ENCODE results near the gene CBL.

The CBL gene

DNA sequence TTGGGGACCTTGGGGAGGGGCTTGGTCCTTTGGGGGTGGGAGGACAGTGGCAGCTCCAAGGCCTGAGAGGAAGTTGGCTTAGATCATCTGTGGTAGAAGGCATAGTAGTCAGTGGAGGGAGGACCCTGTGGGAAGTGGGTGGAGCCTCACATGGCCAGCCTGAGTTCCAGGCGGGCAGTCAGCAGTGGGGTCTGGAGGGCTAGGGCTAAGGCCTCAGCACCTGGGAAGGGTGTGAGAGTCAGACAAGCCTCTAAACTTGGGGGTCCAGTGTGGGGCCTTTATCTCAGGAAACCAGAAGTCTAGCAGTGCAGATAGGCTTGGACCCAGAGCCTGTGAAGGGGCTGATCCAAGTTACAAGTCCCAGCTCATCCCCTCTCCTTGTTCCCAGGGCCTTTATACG, 33.6 kb upstream of the CBL start:
- POLR2A ChIA-PET = interaction anchor here (0.5 kb wide), 1 partner anchor 70 kb away, joined by 8 read pairs; no protein-coding TSS in a partner anchor

DNA sequence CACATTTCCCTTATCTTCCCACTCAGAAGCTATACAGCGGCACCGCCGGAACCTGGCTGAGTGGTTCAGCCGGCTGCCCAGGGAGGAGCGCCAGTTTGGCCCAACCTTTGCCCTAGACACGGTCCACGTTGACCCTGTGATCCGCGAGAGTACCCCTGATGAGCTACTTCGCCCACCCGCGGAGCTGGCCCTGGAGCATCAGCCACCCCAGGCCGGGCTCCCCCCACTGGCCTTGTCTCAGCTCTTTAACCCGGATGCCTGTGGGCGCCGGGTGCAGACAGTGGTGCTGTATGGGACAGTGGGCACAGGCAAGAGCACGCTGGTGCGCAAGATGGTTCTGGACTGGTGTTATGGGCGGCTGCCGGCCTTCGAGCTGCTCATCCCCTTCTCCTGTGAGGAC, 32.7 kb upstream of the CBL start:
- ChIA-PET POLR2A (interaction anchor here (1.3 kb wide), 1 partner anchor 10 kb away, joined by 3 read pairs; no protein-coding TSS in a partner anchor), CTCF (interaction anchor here (1.0 kb wide), 1 partner anchor 23 kb away, joined by 3 read pairs; no protein-coding TSS in a partner anchor)

More for the DNA sequence above, 33.6 kb upstream of the CBL start:
- TF ChIP-seq ZNF501 (tag by site-specific recombination; IDR thresholded peaks at IDR 0.05) (no peak), SP2 (tag by site-specific recombination; IDR thresholded peaks at IDR 0.05) (peak; percentile 50; the same call in 1 of the 2 replicates), ZNF366 (tag by site-specific recombination; conservative IDR thresholded peaks at IDR 0.05) (no peak), ZNF132 (tag by site-specific recombination; IDR thresholded peaks at IDR 0.05; ENCODE audit: borderline replicate concordance) (no peak), GLIS2 (tag by site-specific recombination; IDR thresholded peaks at IDR 0.05) (0 out of 2 replicates have a peak, but pooled peaks have one; percentile 41), ZNF837 (tag by site-specific recombination; IDR thresholded peaks at IDR 0.05) (no peak), ZNF138 (tag by site-specific recombination; IDR thresholded peaks at IDR 0.05; ENCODE audit: borderline replicate concordance) (no peak)
- TF ChIP-seq, protein P1, sequence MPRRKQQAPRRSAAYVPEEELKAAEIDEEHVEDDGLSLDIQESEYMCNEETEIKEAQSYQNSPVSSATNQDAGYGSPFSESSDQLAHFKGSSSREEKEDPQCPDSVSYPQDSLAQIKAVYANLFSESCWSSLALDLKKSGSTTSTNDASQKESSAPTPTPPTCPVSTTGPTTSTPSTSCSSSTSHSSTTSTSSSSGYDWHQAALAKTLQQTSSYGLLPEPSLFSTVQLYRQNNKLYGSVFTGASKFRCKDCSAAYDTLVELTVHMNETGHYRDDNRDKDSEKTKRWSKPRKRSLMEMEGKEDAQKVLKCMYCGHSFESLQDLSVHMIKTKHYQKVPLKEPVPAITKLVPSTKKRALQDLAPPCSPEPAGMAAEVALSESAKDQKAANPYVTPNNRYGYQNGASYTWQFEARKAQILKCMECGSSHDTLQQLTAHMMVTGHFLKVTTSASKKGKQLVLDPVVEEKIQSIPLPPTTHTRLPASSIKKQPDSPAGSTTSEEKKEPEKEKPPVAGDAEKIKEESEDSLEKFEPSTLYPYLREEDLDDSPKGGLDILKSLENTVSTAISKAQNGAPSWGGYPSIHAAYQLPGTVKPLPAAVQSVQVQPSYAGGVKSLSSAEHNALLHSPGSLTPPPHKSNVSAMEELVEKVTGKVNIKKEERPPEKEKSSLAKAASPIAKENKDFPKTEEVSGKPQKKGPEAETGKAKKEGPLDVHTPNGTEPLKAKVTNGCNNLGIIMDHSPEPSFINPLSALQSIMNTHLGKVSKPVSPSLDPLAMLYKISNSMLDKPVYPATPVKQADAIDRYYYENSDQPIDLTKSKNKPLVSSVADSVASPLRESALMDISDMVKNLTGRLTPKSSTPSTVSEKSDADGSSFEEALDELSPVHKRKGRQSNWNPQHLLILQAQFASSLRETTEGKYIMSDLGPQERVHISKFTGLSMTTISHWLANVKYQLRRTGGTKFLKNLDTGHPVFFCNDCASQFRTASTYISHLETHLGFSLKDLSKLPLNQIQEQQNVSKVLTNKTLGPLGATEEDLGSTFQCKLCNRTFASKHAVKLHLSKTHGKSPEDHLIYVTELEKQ (tag by site-specific recombination; IDR thresholded peaks at IDR 0.05; ENCODE audit: borderline replicate concordance) = no peak
- TF ChIP-seq, protein P2, sequence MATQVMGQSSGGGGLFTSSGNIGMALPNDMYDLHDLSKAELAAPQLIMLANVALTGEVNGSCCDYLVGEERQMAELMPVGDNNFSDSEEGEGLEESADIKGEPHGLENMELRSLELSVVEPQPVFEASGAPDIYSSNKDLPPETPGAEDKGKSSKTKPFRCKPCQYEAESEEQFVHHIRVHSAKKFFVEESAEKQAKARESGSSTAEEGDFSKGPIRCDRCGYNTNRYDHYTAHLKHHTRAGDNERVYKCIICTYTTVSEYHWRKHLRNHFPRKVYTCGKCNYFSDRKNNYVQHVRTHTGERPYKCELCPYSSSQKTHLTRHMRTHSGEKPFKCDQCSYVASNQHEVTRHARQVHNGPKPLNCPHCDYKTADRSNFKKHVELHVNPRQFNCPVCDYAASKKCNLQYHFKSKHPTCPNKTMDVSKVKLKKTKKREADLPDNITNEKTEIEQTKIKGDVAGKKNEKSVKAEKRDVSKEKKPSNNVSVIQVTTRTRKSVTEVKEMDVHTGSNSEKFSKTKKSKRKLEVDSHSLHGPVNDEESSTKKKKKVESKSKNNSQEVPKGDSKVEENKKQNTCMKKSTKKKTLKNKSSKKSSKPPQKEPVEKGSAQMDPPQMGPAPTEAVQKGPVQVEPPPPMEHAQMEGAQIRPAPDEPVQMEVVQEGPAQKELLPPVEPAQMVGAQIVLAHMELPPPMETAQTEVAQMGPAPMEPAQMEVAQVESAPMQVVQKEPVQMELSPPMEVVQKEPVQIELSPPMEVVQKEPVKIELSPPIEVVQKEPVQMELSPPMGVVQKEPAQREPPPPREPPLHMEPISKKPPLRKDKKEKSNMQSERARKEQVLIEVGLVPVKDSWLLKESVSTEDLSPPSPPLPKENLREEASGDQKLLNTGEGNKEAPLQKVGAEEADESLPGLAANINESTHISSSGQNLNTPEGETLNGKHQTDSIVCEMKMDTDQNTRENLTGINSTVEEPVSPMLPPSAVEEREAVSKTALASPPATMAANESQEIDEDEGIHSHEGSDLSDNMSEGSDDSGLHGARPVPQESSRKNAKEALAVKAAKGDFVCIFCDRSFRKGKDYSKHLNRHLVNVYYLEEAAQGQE (tag by site-specific recombination; IDR thresholded peaks at IDR 0.05) = no peak
- no peak overlapping the region for H3K4me3 ChIP-seq (ENCODE audit: low read depth, low read length)
- H3K4me1 ChIP-seq (ENCODE audit: control insufficient read depth, insufficient read depth, low read length) = no peaks in the 10 kb centered on the region
- CTCF ChIA-PET = interaction anchor here (1.9 kb wide), 1 partner anchor 21 kb away, joined by 4 read pairs; no protein-coding TSS in a partner anchor
- H3K27ac ChIP-seq (ENCODE audit: extremely low read depth, low read depth, low read length) = no peak overlapping the region
- peaks cover 0 to 32% of the 10 kb centered on the region in 2 experiments; a peak in 2 of 3 replicates for H3K36me3 ChIP-seq (ENCODE audit: control insufficient read depth in 2 of 2, insufficient read depth in 1 of 2, low read length in 2 of 2)
- H3K9me3 ChIP-seq (ENCODE audit: control insufficient read depth, insufficient read depth, low read depth, low read length) = no peaks in the 10 kb centered on the region

More for the DNA sequence above, 32.7 kb upstream of the CBL start:
- TF ChIP-seq ZNF529 (tag by site-specific recombination; IDR thresholded peaks at IDR 0.05; ENCODE audit: insufficient replicate concordance) (no peak), ZNF843 (tag by site-specific recombination; IDR thresholded peaks at IDR 0.05) (no peak), ZNF112 (tag by site-specific recombination; IDR thresholded peaks at IDR 0.05) (no peak), ZNF335 (tag by site-specific recombination; conservative IDR thresholded peaks at IDR 0.05) (no peak), ZNF670 (tag by site-specific recombination; IDR thresholded peaks at IDR 0.05; ENCODE audit: low read depth) (no peak), ZNF133 (tag by site-specific recombination; IDR thresholded peaks at IDR 0.05) (no peak), KLF16 (tag by site-specific recombination; IDR thresholded peaks at IDR 0.05) (no peak), ZNF777 (tag by site-specific recombination; IDR thresholded peaks at IDR 0.05; ENCODE audit: borderline replicate concordance) (no peak), ZBTB7A (tag by site-specific recombination; IDR thresholded peaks at IDR 0.05; ENCODE audit: low read depth) (no peak), ZNF626 (tag by site-specific recombination; IDR thresholded peaks at IDR 0.05) (no peak), ZNF175 (tag by site-specific recombination; IDR thresholded peaks at IDR 0.05) (no peak), ZNF121 (tag by site-specific recombination; IDR thresholded peaks at IDR 0.05) (no peak), ZNF169 (tag by site-specific recombination; IDR thresholded peaks at IDR 0.05) (no peak), ZNF664 (tag by site-specific recombination; IDR thresholded peaks at IDR 0.05) (no peak), ZFP3 (tag by site-specific recombination; IDR thresholded peaks at IDR 0.05; ENCODE audit: low read depth) (no peak)
- TF ChIP-seq, protein P3, sequence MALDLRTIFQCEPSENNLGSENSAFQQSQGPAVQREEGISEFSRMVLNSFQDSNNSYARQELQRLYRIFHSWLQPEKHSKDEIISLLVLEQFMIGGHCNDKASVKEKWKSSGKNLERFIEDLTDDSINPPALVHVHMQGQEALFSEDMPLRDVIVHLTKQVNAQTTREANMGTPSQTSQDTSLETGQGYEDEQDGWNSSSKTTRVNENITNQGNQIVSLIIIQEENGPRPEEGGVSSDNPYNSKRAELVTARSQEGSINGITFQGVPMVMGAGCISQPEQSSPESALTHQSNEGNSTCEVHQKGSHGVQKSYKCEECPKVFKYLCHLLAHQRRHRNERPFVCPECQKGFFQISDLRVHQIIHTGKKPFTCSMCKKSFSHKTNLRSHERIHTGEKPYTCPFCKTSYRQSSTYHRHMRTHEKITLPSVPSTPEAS (tag by site-specific recombination; IDR thresholded peaks at IDR 0.05) = no peak
- Histone ChIP-seq H3K27ac (ENCODE audit: extremely low read depth, low read depth, low read length) (no peak overlapping the region), H3K9me3 (ENCODE audit: control insufficient read depth, insufficient read depth, low read depth, low read length) (no peaks in the 10 kb centered on the region), H3K36me3 (ENCODE audit: control insufficient read depth in 2 of 2, insufficient read depth in 1 of 2, low read length in 2 of 2) (peaks cover 0 to 41% of the 10 kb centered on the region in 2 experiments; a peak in 2 of 3 replicates), H3K4me1 (ENCODE audit: control insufficient read depth, insufficient read depth, low read length) (no peaks in the 10 kb centered on the region), H3K4me3 (ENCODE audit: low read depth, low read length) (no peak overlapping the region)
